ENCODE data around the gene HIVEP3. TPM values are rescaled to one million over a fixed set of nuclear protein-coding genes. Genes with fewer than 3 reads are reported as not detected.
A peak's percentile ranks its signal among the peaks of the same experiment; 100 is the strongest.

Gene HIVEP3
- total and polyA plus RNA-seq, 2 donors (not counting 1 experiment from before 2014, with no cell fraction given), result 2.0 to 5.1 TPM

- H3K27me3 Mint-ChIP-seq, result no peaks in the 10 kb centered on the region
- H3K79me2 ChIP-seq (ENCODE audit: control insufficient read depth, insufficient read depth, low read length), result no peaks in the 10 kb centered on the region
- TF ChIP-seq, protein P1, sequence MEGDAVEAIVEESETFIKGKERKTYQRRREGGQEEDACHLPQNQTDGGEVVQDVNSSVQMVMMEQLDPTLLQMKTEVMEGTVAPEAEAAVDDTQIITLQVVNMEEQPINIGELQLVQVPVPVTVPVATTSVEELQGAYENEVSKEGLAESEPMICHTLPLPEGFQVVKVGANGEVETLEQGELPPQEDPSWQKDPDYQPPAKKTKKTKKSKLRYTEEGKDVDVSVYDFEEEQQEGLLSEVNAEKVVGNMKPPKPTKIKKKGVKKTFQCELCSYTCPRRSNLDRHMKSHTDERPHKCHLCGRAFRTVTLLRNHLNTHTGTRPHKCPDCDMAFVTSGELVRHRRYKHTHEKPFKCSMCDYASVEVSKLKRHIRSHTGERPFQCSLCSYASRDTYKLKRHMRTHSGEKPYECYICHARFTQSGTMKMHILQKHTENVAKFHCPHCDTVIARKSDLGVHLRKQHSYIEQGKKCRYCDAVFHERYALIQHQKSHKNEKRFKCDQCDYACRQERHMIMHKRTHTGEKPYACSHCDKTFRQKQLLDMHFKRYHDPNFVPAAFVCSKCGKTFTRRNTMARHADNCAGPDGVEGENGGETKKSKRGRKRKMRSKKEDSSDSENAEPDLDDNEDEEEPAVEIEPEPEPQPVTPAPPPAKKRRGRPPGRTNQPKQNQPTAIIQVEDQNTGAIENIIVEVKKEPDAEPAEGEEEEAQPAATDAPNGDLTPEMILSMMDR (IDR thresholded peaks at IDR 0.05), result no peak
- no peak for TF ChIP-seq EZH2 (IDR thresholded peaks at IDR 0.05; ENCODE audit: borderline replicate concordance, insufficient read depth, low read depth, low read length, poor library complexity, severe bottlenecking)
- ChIA-PET POLR2A (no interaction called here), CTCF (interaction anchor here (1.5 to 2.5 kb wide), 2 partner anchors 81 to 215 kb away, joined by 4 to 5 read pairs; no protein-coding TSS in a partner anchor)
- no peaks in the 10 kb centered on the region for H3K36me3 ChIP-seq (replicated peaks in 1 of 2; ENCODE audit: control extremely low read depth in 1 of 2, control insufficient read depth in 1 of 2, extremely low read depth in 1 of 2, insufficient read depth in 2 of 2, low read length in 1 of 2)
- no peaks in the 10 kb centered on the region for H4K20me1 ChIP-seq (ENCODE audit: control insufficient read depth, insufficient read depth, low read length, poor library complexity, severe bottlenecking)
- ATAC-seq (ENCODE audit: low read depth) (no peak), DNase-seq (no peak)
- H3K9me3 ChIP-seq (ENCODE audit: control extremely low read depth in 1 of 3, control insufficient read depth in 2 of 3, insufficient read depth in 1 of 3, low read length in 2 of 3), result peaks cover 0 to 13% (median 4%) of the 10 kb centered on the region in 3 donors
- no peaks in the 10 kb centered on the region for H3K9me3 Mint-ChIP-seq (ENCODE audit: insufficient read depth)
- H2AFZ ChIP-seq (ENCODE audit: insufficient read depth, low read depth, low read length, poor library complexity, severe bottlenecking), result no peak overlapping the region
- H3K27ac ChIP-seq (ENCODE audit: low read length in 2 of 2), result no peak overlapping the region
- peaks cover 40 to 52% of the 10 kb centered on the region in 2 donors for H3K4me1 ChIP-seq (ENCODE audit: control insufficient read depth in 2 of 2, insufficient read depth in 2 of 2, low read length in 2 of 2)
- WGBS (ENCODE audit: insufficient coverage), result 75% methylated on average over 3 of the region's 4 CpGs
- no peak overlapping the region for H3K9ac ChIP-seq (ENCODE audit: low read length)
- peaks cover 70% of the 10 kb centered on the region for H3K4me1 Mint-ChIP-seq
- H3K4me3 Mint-ChIP-seq, result no peak overlapping the region
- H3K4me2 ChIP-seq (replicated peaks; ENCODE audit: low read depth, low read length, poor library complexity, severe bottlenecking), result no peak overlapping the region
- H3K27me3 ChIP-seq (replicated peaks in 1 of 4; ENCODE audit: control extremely low read depth in 1 of 4, control insufficient read depth in 3 of 4, insufficient read depth in 4 of 4, low read length in 3 of 4), result no peaks in the 10 kb centered on the region
- intact Hi-C loops (cut with micrococcal nuclease), result no loop called here
- no peak overlapping the region for H3K4me3 ChIP-seq (ENCODE audit: control extremely low read depth in 1 of 5, extremely low read depth in 1 of 5, insufficient read depth in 1 of 5, low read depth in 2 of 5, low read length in 4 of 5)
- H3K27ac Mint-ChIP-seq, result peak overlapping the region; percentile 33
Observed at GRCh38 chr1:41730806-41731205, 187.9 kb downstream of the HIVEP3 start.

GRCh38 chr1:41728403-41729202 is 190.1 kb downstream of the HIVEP3 start:
- H2AFZ ChIP-seq (ENCODE audit: insufficient read depth, low read depth, low read length, poor library complexity, severe bottlenecking), result no peak overlapping the region
- POLR2A ChIA-PET, result interaction anchor here (1.0 to 1.8 kb wide), 6 partner anchors 9 to 105 kb away, joined by 3 to 12 read pairs (median 4); no protein-coding TSS in a partner anchor
- peaks cover 0 to 13% (median 4%) of the 10 kb centered on the region in 3 donors for H3K9me3 ChIP-seq (ENCODE audit: control extremely low read depth in 1 of 3, control insufficient read depth in 2 of 3, insufficient read depth in 1 of 3, low read length in 2 of 3)
- intact Hi-C loops (cut with micrococcal nuclease), result loop anchor here (1.0 to 10.0 kb wide), 6 partner anchors 11 to 306 kb away; no protein-coding TSS in a partner anchor
- H4K20me1 ChIP-seq (ENCODE audit: control insufficient read depth, insufficient read depth, low read length, poor library complexity, severe bottlenecking), result no peaks in the 10 kb centered on the region
- peak overlapping the region; percentile 84 for H3K27ac Mint-ChIP-seq
- no peaks in the 10 kb centered on the region for H3K9me3 Mint-ChIP-seq (ENCODE audit: insufficient read depth)
- peak overlapping the region in 1 of 5 experiments; percentile 58 for H3K4me3 ChIP-seq (ENCODE audit: control extremely low read depth in 1 of 5, extremely low read depth in 1 of 5, insufficient read depth in 1 of 5, low read depth in 2 of 5, low read length in 4 of 5)
- H3K4me3 Mint-ChIP-seq, result peak overlapping the region; percentile 81
- 8% methylated on average over 10 of the region's 12 CpGs for WGBS (ENCODE audit: insufficient coverage)
- no peaks in the 10 kb centered on the region for H3K36me3 ChIP-seq (replicated peaks in 1 of 2; ENCODE audit: control extremely low read depth in 1 of 2, control insufficient read depth in 1 of 2, extremely low read depth in 1 of 2, insufficient read depth in 2 of 2, low read length in 1 of 2)
- peak overlapping the region; percentile 60 for H3K9ac ChIP-seq (ENCODE audit: low read length)
- DNase-seq, result peak; percentile 92
- TF ChIP-seq, protein P1 (IDR thresholded peaks at IDR 0.05), result no peak
- no peak for TF ChIP-seq EZH2 (IDR thresholded peaks at IDR 0.05; ENCODE audit: borderline replicate concordance, insufficient read depth, low read depth, low read length, poor library complexity, severe bottlenecking)
- H3K4me2 ChIP-seq (replicated peaks; ENCODE audit: low read depth, low read length, poor library complexity, severe bottlenecking), result peak overlapping the region; percentile 88
- no peaks in the 10 kb centered on the region for H3K79me2 ChIP-seq (ENCODE audit: control insufficient read depth, insufficient read depth, low read length)
- ATAC-seq (ENCODE audit: low read depth), result peak; percentile 79
- peaks cover 43 to 71% of the 10 kb centered on the region in 2 donors for H3K4me1 ChIP-seq (ENCODE audit: control insufficient read depth in 2 of 2, insufficient read depth in 2 of 2, low read length in 2 of 2)
- H3K27me3 ChIP-seq (replicated peaks in 1 of 4; ENCODE audit: control extremely low read depth in 1 of 4, control insufficient read depth in 3 of 4, insufficient read depth in 4 of 4, low read length in 3 of 4), result no peaks in the 10 kb centered on the region
- CTCF ChIA-PET, result interaction anchor here (1.6 to 3.6 kb wide), 5 partner anchors 16 to 212 kb away, joined by 3 to 24 read pairs (median 5); no protein-coding TSS in a partner anchor
- H3K4me1 Mint-ChIP-seq, result peaks cover 67% of the 10 kb centered on the region
- peak overlapping the region; percentile 86 to 94 for H3K27ac ChIP-seq (ENCODE audit: low read length in 2 of 2)
- H3K27me3 Mint-ChIP-seq, result no peaks in the 10 kb centered on the region
